ENCODE measurements around the gene METRNL. TPM values are rescaled to one million over a fixed set of nuclear protein-coding genes. Genes with fewer than 3 reads are reported as not detected.
"Not testable (repeated sequence)": the region's sequence is repeated elsewhere in the genome, so short reads cannot be mapped to it uniquely, and the experiment has no call there.

The METRNL gene
- total and polyA plus RNA-seq, 5 donors from 2014 or later, result 0.47 to 22.7 (median 0.84) TPM

- DNase-seq, result no peak
- Histone ChIP-seq H3K9me3 (ENCODE audit: control insufficient read depth in 2 of 2, low read length in 2 of 2) (no peaks in the 10 kb centered on the region), H3K36me3 (ENCODE audit: control insufficient read depth, insufficient read depth, low read length) (no peaks in the 10 kb centered on the region), H3K27ac (ENCODE audit: insufficient read depth, low read length, poor library complexity, severe bottlenecking) (no peak overlapping the region), H3K4me1 (ENCODE audit: control insufficient read depth, insufficient read depth, low read length, poor library complexity, severe bottlenecking) (no peaks in the 10 kb centered on the region), H3K4me3 (ENCODE audit: low read depth, low read length) (no peak overlapping the region), H3K27me3 (ENCODE audit: control insufficient read depth, insufficient read depth, low read length) (peaks cover 2% of the 10 kb centered on the region)
- Mint-ChIP-seq H3K4me1 (no peaks in the 10 kb centered on the region), H3K27ac (no peak overlapping the region), H3K4me3 (no peak overlapping the region), H3K36me3 (no peaks in the 10 kb centered on the region), H3K27me3 (peaks cover 6% of the 10 kb centered on the region), H3K9me3 (no peaks in the 10 kb centered on the region)
- no peak for ATAC-seq (ENCODE audit: low read depth in 2 of 2)
These were observed 56.7 kb downstream of the METRNL start for GRCh38 chr17:83136156-83136555.

- no peak overlapping the region for H3K27ac ChIP-seq (ENCODE audit: insufficient read depth, low read length, poor library complexity, severe bottlenecking)
- H3K4me1 Mint-ChIP-seq, result no peaks in the 10 kb centered on the region
- H3K36me3 ChIP-seq (ENCODE audit: control insufficient read depth, insufficient read depth, low read length), result no peaks in the 10 kb centered on the region
- peaks cover 14% of the 10 kb centered on the region for H3K27me3 Mint-ChIP-seq
- no peak overlapping the region for H3K4me3 ChIP-seq (ENCODE audit: low read depth, low read length)
- peaks cover 2% of the 10 kb centered on the region for H3K27me3 ChIP-seq (ENCODE audit: control insufficient read depth, insufficient read depth, low read length)
- H3K36me3 Mint-ChIP-seq, result no peaks in the 10 kb centered on the region
- no peaks in the 10 kb centered on the region for H3K9me3 ChIP-seq (ENCODE audit: control insufficient read depth in 2 of 2, low read length in 2 of 2)
- no peaks in the 10 kb centered on the region for H3K4me1 ChIP-seq (ENCODE audit: control insufficient read depth, insufficient read depth, low read length, poor library complexity, severe bottlenecking)
- H3K9me3 Mint-ChIP-seq, result no peaks in the 10 kb centered on the region
- no peak overlapping the region for H3K27ac Mint-ChIP-seq
- H3K4me3 Mint-ChIP-seq, result no peak overlapping the region
- DNase-seq (no peak), ATAC-seq (ENCODE audit: low read depth in 2 of 2) (no peak)
These were observed 57.5 kb downstream of the METRNL start for GRCh38 chr17:83136931-83137330.

GRCh38 chr17:83137523-83137922 lies 58.1 kb downstream of the METRNL start:
- H3K4me1 ChIP-seq (ENCODE audit: control insufficient read depth, insufficient read depth, low read length, poor library complexity, severe bottlenecking), result no peaks in the 10 kb centered on the region
- H3K4me1 Mint-ChIP-seq, result no peaks in the 10 kb centered on the region
- no peaks in the 10 kb centered on the region for H3K36me3 ChIP-seq (ENCODE audit: control insufficient read depth, insufficient read depth, low read length)
- peaks cover 16% of the 10 kb centered on the region for H3K27me3 Mint-ChIP-seq
- H3K4me3 ChIP-seq (ENCODE audit: low read depth, low read length), result no peak overlapping the region
- H3K9me3 ChIP-seq (ENCODE audit: control insufficient read depth in 2 of 2, low read length in 2 of 2), result no peaks in the 10 kb centered on the region
- H3K27ac Mint-ChIP-seq, result no peak overlapping the region
- no peak overlapping the region for H3K27ac ChIP-seq (ENCODE audit: insufficient read depth, low read length, poor library complexity, severe bottlenecking)
- DNase-seq (no peak), ATAC-seq (ENCODE audit: low read depth in 2 of 2) (no peak)
- peaks cover 0 to 3% (median 0%) of the 10 kb centered on the region in 7 donors for H3K9me3 Mint-ChIP-seq
- no peak overlapping the region for H3K4me3 Mint-ChIP-seq
- H3K36me3 Mint-ChIP-seq, result no peaks in the 10 kb centered on the region
- peaks cover 2% of the 10 kb centered on the region for H3K27me3 ChIP-seq (ENCODE audit: control insufficient read depth, insufficient read depth, low read length)

GRCh38 chr17:83138820-83139219 lies 59.4 kb downstream of the METRNL start:
- no peak overlapping the region for H3K4me3 Mint-ChIP-seq
- no peak for ATAC-seq (ENCODE audit: low read depth in 2 of 2)
- H3K4me1 Mint-ChIP-seq, result no peaks in the 10 kb centered on the region
- H3K27me3 ChIP-seq (ENCODE audit: control insufficient read depth, insufficient read depth, low read length), result peaks cover 2% of the 10 kb centered on the region
- peaks cover 0 to 3% of the 10 kb centered on the region in 2 experiments for H3K9me3 ChIP-seq (ENCODE audit: control insufficient read depth in 2 of 2, low read length in 2 of 2)
- no peaks in the 10 kb centered on the region for H3K36me3 Mint-ChIP-seq
- no peak overlapping the region for H3K27ac Mint-ChIP-seq
- H3K36me3 ChIP-seq (ENCODE audit: control insufficient read depth, insufficient read depth, low read length), result no peaks in the 10 kb centered on the region
- no peaks in the 10 kb centered on the region for H3K4me1 ChIP-seq (ENCODE audit: control insufficient read depth, insufficient read depth, low read length, poor library complexity, severe bottlenecking)
- DNase-seq, result no peak
- no peak overlapping the region for H3K4me3 ChIP-seq (ENCODE audit: low read depth, low read length)
- no peak overlapping the region for H3K27ac ChIP-seq (ENCODE audit: insufficient read depth, low read length, poor library complexity, severe bottlenecking)
- peaks cover 16% of the 10 kb centered on the region for H3K27me3 Mint-ChIP-seq
- peaks cover 0 to 4% (median 0%) of the 10 kb centered on the region in 7 donors for H3K9me3 Mint-ChIP-seq

GRCh38 chr17:83139541-83140248 lies 60.3 kb downstream of the METRNL start:
- not testable (repeated sequence) for H3K27me3 ChIP-seq (ENCODE audit: control insufficient read depth, insufficient read depth, low read length); H3K27ac ChIP-seq (ENCODE audit: insufficient read depth, low read length, poor library complexity, severe bottlenecking); H3K9me3 Mint-ChIP-seq; H3K9me3 ChIP-seq (ENCODE audit: control insufficient read depth in 2 of 2, low read length in 2 of 2); ATAC-seq (ENCODE audit: low read depth in 2 of 2); H3K4me1 Mint-ChIP-seq; H3K36me3 Mint-ChIP-seq; H3K27ac Mint-ChIP-seq; H3K36me3 ChIP-seq (ENCODE audit: control insufficient read depth, insufficient read depth, low read length); H3K4me3 Mint-ChIP-seq; H3K4me1 ChIP-seq (ENCODE audit: control insufficient read depth, insufficient read depth, low read length, poor library complexity, severe bottlenecking); DNase-seq; H3K4me3 ChIP-seq (ENCODE audit: low read depth, low read length)
- H3K27me3 Mint-ChIP-seq, result peaks cover 16% of the 10 kb centered on the region

GRCh38 chr17:83140249-83140566 lies 60.8 kb downstream of the METRNL start:
- not testable (repeated sequence) for H3K4me1 Mint-ChIP-seq
- peaks cover 16% of the 10 kb centered on the region for H3K27me3 Mint-ChIP-seq

GRCh38 chr17:83142619-83143018 lies 63.2 kb downstream of the METRNL start:
- Histone ChIP-seq H3K4me1 (ENCODE audit: control insufficient read depth, insufficient read depth, low read length, poor library complexity, severe bottlenecking) (no peaks in the 10 kb centered on the region), H3K9me3 (ENCODE audit: control insufficient read depth in 2 of 2, low read length in 2 of 2) (peaks cover 0 to 3% of the 10 kb centered on the region in 2 experiments), H3K27ac (ENCODE audit: insufficient read depth, low read length, poor library complexity, severe bottlenecking) (no peak overlapping the region), H3K36me3 (ENCODE audit: control insufficient read depth, insufficient read depth, low read length) (no peaks in the 10 kb centered on the region), H3K4me3 (ENCODE audit: low read depth, low read length) (no peak overlapping the region), H3K27me3 (ENCODE audit: control insufficient read depth, insufficient read depth, low read length) (no peaks in the 10 kb centered on the region)
- H3K36me3 Mint-ChIP-seq, result no peaks in the 10 kb centered on the region
- ATAC-seq (ENCODE audit: low read depth in 2 of 2) (no peak), DNase-seq (no peak)
- H3K4me1 Mint-ChIP-seq, result no peaks in the 10 kb centered on the region
- no peak overlapping the region for H3K27ac Mint-ChIP-seq
- H3K4me3 Mint-ChIP-seq, result no peak overlapping the region
- H3K27me3 Mint-ChIP-seq, result peaks cover 19% of the 10 kb centered on the region
- H3K9me3 Mint-ChIP-seq, result peaks cover 0 to 4% (median 0%) of the 10 kb centered on the region in 7 donors

More at GRCh38 chr17:83140249-83140566, 60.8 kb downstream of the METRNL start:
- H3K27ac ChIP-seq (ENCODE audit: insufficient read depth, low read length, poor library complexity, severe bottlenecking); H3K36me3 ChIP-seq (ENCODE audit: control insufficient read depth, insufficient read depth, low read length); H3K36me3 Mint-ChIP-seq; H3K27ac Mint-ChIP-seq; DNase-seq; ATAC-seq (ENCODE audit: low read depth in 2 of 2); H3K9me3 ChIP-seq (ENCODE audit: control insufficient read depth in 2 of 2, low read length in 2 of 2); H3K4me3 Mint-ChIP-seq; H3K4me3 ChIP-seq (ENCODE audit: low read depth, low read length); H3K9me3 Mint-ChIP-seq; H3K27me3 ChIP-seq (ENCODE audit: control insufficient read depth, insufficient read depth, low read length); H3K4me1 ChIP-seq (ENCODE audit: control insufficient read depth, insufficient read depth, low read length, poor library complexity, severe bottlenecking): not testable (repeated sequence)

GRCh38 chr17:83143817-83144231 lies 64.4 kb downstream of the METRNL start:
- H3K27me3 ChIP-seq (ENCODE audit: control insufficient read depth, insufficient read depth, low read length), result no peaks in the 10 kb centered on the region
- H3K9me3 Mint-ChIP-seq, result peaks cover 0 to 4% (median 0%) of the 10 kb centered on the region in 7 donors
- DNase-seq (no peak), ATAC-seq (ENCODE audit: low read depth in 2 of 2) (no peak)
- H3K36me3 ChIP-seq (ENCODE audit: control insufficient read depth, insufficient read depth, low read length), result no peaks in the 10 kb centered on the region
- peaks cover 16% of the 10 kb centered on the region for H3K27me3 Mint-ChIP-seq
- peaks cover 0 to 3% of the 10 kb centered on the region in 2 experiments for H3K9me3 ChIP-seq (ENCODE audit: control insufficient read depth in 2 of 2, low read length in 2 of 2)
- no peaks in the 10 kb centered on the region for H3K36me3 Mint-ChIP-seq
- peaks cover 0 to 2% (median 0%) of the 10 kb centered on the region in 4 donors for H3K4me1 Mint-ChIP-seq
- H3K4me3 Mint-ChIP-seq, result no peak overlapping the region
- no peak overlapping the region for H3K4me3 ChIP-seq (ENCODE audit: low read depth, low read length)
- no peaks in the 10 kb centered on the region for H3K4me1 ChIP-seq (ENCODE audit: control insufficient read depth, insufficient read depth, low read length, poor library complexity, severe bottlenecking)
- no peak overlapping the region for H3K27ac ChIP-seq (ENCODE audit: insufficient read depth, low read length, poor library complexity, severe bottlenecking)
- no peak overlapping the region for H3K27ac Mint-ChIP-seq
